Common myeloid progenitor, CD34-positive (primary cell): Measurements from ENCODE around the gene TOP2B.

ENCODE experiments used
- CTCF ChIA-PET: fragments of 350-600 bp; sonication (Branson Sonifier 250); formaldehyde crosslinking; loops from one replicate; lab custom pipeline; 2021; ENCODE audit warnings: antibody characterized with exemption; lab: Charles Lee
- POLR2A ChIA-PET: fragments of 350-600 bp; sonication (Branson Sonifier 250); formaldehyde crosslinking; loops from one replicate; lab custom pipeline; 2021; ENCODE audit warnings: antibody characterized with exemption; lab: Charles Lee
- DNase-seq, 3 donors: peaks; one replicate each; pipeline versions ENCODE4 v3.0.0 to v3.0.0-alpha.2; 2013
- H3K27ac ChIP-seq, 2 experiments: 1 replicate in 1 of 2; 2 replicates in 1 of 2; pipeline ENCODE4 v1.7.0; 2013; ENCODE audit warnings: inconsistent platforms in 2 of 2, low read length in 2 of 2, mild to moderate bottlenecking in 2 of 2, low read depth in 1 of 2, moderate library complexity in 1 of 2; ENCODE audit not compliant: severe bottlenecking in 2 of 2, insufficient read depth in 1 of 2, poor library complexity in 1 of 2
- H3K27me3 ChIP-seq, 5 experiments: replicated peaks in 2 of 5; 1 replicate in 3 of 5; 2 replicates in 2 of 5; pipeline versions ENCODE4 v1.6.1 to v1.7.0; 2013; ENCODE audit warnings: low read length in 4 of 5, mild to moderate bottlenecking in 2 of 5, moderate library complexity in 2 of 5, inconsistent platforms in 1 of 5; ENCODE audit not compliant: insufficient read depth in 5 of 5, control insufficient read depth in 4 of 5
- H3K36me3 ChIP-seq, 4 experiments: 1 replicate in 2 of 4; 2 replicates in 2 of 4; pipeline versions ENCODE4 v1.6.1 to v1.7.0; 2013; ENCODE audit warnings: low read length in 3 of 4, control low read depth in 1 of 4, mild to moderate bottlenecking in 1 of 4; ENCODE audit not compliant: control insufficient read depth in 4 of 4, insufficient read depth in 4 of 4
- H3K4me1 ChIP-seq, 4 experiments: 1 replicate in 3 of 4; 2 replicates in 1 of 4; pipeline versions ENCODE4 v1.6.1 to v1.7.1; 2013; ENCODE audit warnings: low read length in 3 of 4, mild to moderate bottlenecking in 3 of 4, control low read depth in 1 of 4, inconsistent platforms in 1 of 4, moderate library complexity in 1 of 4; ENCODE audit not compliant: control insufficient read depth in 4 of 4, insufficient read depth in 4 of 4; ENCODE audit errors: control extremely low read depth in 1 of 4
- H3K4me3 ChIP-seq, 7 experiments: 1 replicate in 4 of 7; 2 replicates in 3 of 7; pipeline versions ENCODE4 v1.5.1 to v1.7.0; 2013; ENCODE audit warnings: mild to moderate bottlenecking in 7 of 7, low read length in 6 of 7, moderate library complexity in 6 of 7, inconsistent platforms in 2 of 7, low read depth in 2 of 7, control low read depth in 1 of 7; ENCODE audit not compliant: insufficient read depth in 4 of 7, control insufficient read depth in 1 of 7; ENCODE audit errors: extremely low read depth in 1 of 7
- H3K9me3 ChIP-seq, 5 experiments: 1 replicate in 4 of 5; 2 replicates in 1 of 5; pipeline versions ENCODE4 v1.6.1 to v1.7.1; 2013; ENCODE audit warnings: low read length in 4 of 5, mild to moderate bottlenecking in 2 of 5, inconsistent platforms in 1 of 5, low read depth in 1 of 5, moderate library complexity in 1 of 5; ENCODE audit not compliant: control insufficient read depth in 4 of 5, insufficient read depth in 2 of 5; ENCODE audit errors: control extremely low read depth in 1 of 5
- WGBS: methylation state at CpG from one replicate; pipeline ENCODE4 v1.1.5; 2013; ENCODE audit not compliant: insufficient coverage; 5-methylcytosine and 5-hydroxymethylcytosine counted together

Gene TOP2B

DNA sequence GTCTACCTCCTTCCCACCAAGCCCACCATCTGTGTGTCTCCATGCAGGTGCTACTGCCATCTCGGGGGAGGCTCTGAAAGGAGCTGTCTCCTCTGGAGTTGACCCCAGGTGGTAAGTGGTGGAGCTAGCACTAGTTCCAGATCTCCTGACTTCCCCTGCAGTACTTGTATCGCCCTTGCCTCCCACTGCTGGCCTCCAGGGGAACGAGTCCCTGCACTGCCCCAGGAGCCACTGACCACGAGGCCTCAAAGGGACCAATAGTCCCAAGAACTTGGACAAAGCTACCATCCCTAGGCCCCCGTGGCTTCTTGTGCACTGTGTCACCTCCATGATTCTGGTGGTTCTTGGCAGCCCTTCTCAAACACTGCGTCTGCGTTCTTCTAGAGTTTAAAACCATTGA is 98.9 kb downstream of the TOP2B start:
- no peaks in the 10 kb centered on the region for H3K4me1 ChIP-seq
- DNase-seq, result no peak
- POLR2A ChIA-PET, result no interaction called here
- no peaks in the 10 kb centered on the region for H3K36me3 ChIP-seq
- no peak overlapping the region for H3K27ac ChIP-seq
- H3K9me3 ChIP-seq, result no peaks in the 10 kb centered on the region
- H3K4me3 ChIP-seq, result no peak overlapping the region
- CTCF ChIA-PET, result no interaction called here
- 96% methylated on average over 7 of the region's 7 CpGs for WGBS
- H3K27me3 ChIP-seq, result no peaks in the 10 kb centered on the region

DNA sequence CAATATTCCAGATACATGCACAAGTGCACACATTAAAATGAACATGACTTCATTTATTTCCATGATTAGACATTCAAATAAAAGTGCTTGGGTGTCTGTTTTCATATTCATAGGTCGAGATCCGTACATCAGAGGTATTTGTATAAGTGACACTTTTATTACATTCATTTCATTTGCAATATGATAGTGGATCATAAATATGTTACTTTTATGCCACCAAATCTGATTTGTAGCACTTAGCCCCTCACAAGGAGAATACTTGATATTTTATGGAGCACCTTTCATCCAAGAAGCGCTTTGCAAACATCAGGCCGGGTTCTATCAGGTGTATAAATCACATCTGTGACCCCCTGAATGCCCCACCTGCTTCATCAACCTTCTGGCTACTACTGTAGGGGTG is 100.6 kb downstream of the TOP2B start:
- DNase-seq, result no peak
- WGBS, result 100% methylated on average over 2 of the region's 4 CpGs
- CTCF ChIA-PET, result no interaction called here
- no peak overlapping the region for H3K27ac ChIP-seq
- H3K36me3 ChIP-seq, result no peaks in the 10 kb centered on the region
- no peaks in the 10 kb centered on the region for H3K4me1 ChIP-seq
- no peaks in the 10 kb centered on the region for H3K27me3 ChIP-seq
- no peaks in the 10 kb centered on the region for H3K9me3 ChIP-seq
- POLR2A ChIA-PET, result no interaction called here
- H3K4me3 ChIP-seq, result no peak overlapping the region

GRCh38 chr3:25563601-25564000 is 101.1 kb downstream of the TOP2B start:
- no peak overlapping the region for H3K27ac ChIP-seq
- CTCF ChIA-PET, result interaction anchor here (1.0 to 1.1 kb wide), 2 partner anchors 15 to 22 kb away, joined by 3 to 4 read pairs; no protein-coding TSS in a partner anchor
- POLR2A ChIA-PET, result interaction anchor here (0.6 kb wide), 1 partner anchor 706 kb away, joined by 3 read pairs; no protein-coding TSS in a partner anchor
- DNase-seq, result no peak
- no peaks in the 10 kb centered on the region for H3K36me3 ChIP-seq
- no peak overlapping the region for H3K4me3 ChIP-seq
- WGBS, result no CpG with 5 or more reads among the region's 1 CpG
- no peaks in the 10 kb centered on the region for H3K27me3 ChIP-seq
- no peaks in the 10 kb centered on the region for H3K4me1 ChIP-seq
- H3K9me3 ChIP-seq, result no peaks in the 10 kb centered on the region

DNA sequence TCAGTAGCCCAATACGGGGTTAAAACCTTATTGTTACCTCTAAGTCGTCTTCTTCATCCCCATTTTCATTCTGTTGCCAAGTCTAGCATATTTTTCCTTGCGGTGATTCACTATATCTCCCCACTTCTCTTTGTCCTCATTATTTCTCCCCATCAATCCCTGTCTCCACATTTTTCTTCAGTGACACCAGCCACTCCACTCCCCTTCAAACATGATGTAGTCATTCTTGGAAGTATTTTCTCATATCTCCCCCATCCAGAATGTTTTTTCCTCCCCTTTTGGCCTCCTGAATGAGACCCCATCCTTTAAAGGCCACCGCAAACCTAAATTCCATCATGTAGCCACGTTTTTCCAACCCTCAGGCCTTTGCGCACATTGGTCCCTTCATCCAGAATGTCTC is 105.9 kb downstream of the TOP2B start:
- no peaks in the 10 kb centered on the region for H3K9me3 ChIP-seq
- POLR2A ChIA-PET, result no interaction called here
- CTCF ChIA-PET, result no interaction called here
- no peak for DNase-seq
- WGBS, result 94% methylated on average over 5 of the region's 6 CpGs
- no peaks in the 10 kb centered on the region for H3K36me3 ChIP-seq
- no peaks in the 10 kb centered on the region for H3K4me1 ChIP-seq
- no peak overlapping the region for H3K4me3 ChIP-seq
- H3K27me3 ChIP-seq, result no peaks in the 10 kb centered on the region
- H3K27ac ChIP-seq, result no peak overlapping the region

DNA sequence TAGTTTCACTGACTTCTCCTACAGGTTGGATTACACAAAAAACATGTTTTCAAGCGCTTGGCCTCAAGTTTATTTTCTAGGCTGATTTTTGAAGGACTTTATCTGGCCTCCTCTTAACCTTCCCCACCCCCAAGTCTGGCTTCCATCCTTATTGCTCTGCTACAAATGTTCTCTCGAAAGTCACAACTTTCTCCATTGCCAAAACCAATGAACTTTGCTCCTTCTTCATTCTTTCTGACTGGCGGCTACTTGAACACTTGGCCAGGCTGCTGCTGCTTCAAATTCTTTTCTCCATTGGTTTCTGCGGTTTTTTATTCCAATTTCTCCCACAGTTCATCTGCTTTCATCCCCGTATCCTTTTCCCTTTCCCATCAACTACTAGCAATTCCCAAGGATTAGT is 106.6 kb downstream of the TOP2B start:
- CTCF ChIA-PET, result no interaction called here
- H3K27me3 ChIP-seq, result no peaks in the 10 kb centered on the region
- no peaks in the 10 kb centered on the region for H3K4me1 ChIP-seq
- H3K4me3 ChIP-seq, result no peak overlapping the region
- 96% methylated on average over 5 of the region's 5 CpGs for WGBS
- POLR2A ChIA-PET, result no interaction called here
- DNase-seq, result no peak
- no peaks in the 10 kb centered on the region for H3K9me3 ChIP-seq
- H3K27ac ChIP-seq, result no peak overlapping the region
- H3K36me3 ChIP-seq, result no peaks in the 10 kb centered on the region

DNA sequence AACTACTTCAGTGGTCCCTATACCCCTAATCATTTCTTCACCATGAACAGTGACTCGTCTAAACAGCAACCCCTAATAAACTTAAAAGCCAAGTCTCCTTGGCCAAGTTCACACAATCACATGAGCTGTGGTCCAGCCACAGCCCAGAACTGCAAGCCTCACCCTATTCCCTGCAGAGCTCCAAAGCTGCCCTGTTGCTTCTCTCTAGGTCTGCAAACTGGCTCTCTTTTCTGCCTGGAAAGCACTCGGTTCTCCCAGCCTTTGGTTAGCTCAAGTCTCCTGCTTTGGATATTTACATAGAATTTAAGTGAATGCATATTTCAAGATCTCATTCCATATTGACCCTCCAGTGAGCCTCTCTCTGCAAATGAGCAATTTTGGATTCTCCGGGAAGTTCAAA is 107.0 kb downstream of the TOP2B start:
- Histone ChIP-seq H3K4me1 (no peaks in the 10 kb centered on the region), H3K9me3 (no peaks in the 10 kb centered on the region), H3K27me3 (no peaks in the 10 kb centered on the region), H3K27ac (no peak overlapping the region), H3K4me3 (no peak overlapping the region), H3K36me3 (no peaks in the 10 kb centered on the region)
- CTCF ChIA-PET, result no interaction called here
- DNase-seq, result no peak
- POLR2A ChIA-PET, result no interaction called here
- 100% methylated on average over 2 of the region's 3 CpGs for WGBS

DNA sequence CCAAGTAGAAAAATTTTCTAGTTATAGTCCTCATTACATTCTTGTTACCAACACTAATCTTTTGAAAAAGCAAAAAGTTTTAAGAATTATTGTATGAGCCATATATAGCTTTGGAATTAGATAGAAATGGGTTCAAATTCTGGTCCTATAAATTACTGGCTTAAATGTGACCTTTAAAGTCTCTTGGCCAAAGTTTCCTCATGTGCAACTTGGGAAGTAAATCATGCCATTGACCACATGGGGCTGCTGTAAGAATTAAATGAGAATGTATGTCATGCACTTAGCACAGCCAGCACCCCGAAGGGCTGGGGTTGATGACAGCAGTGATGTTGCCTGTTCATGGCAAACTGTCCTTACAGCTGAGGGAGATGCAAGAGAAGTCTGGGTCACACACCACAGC is 108.3 kb downstream of the TOP2B start:
- Histone ChIP-seq H3K4me3 (no peak overlapping the region), H3K27me3 (no peaks in the 10 kb centered on the region), H3K4me1 (peaks cover 0 to 7% (median 0%) of the 10 kb centered on the region in 4 experiments), H3K9me3 (no peaks in the 10 kb centered on the region), H3K36me3 (no peaks in the 10 kb centered on the region), H3K27ac (no peak overlapping the region)
- DNase-seq, result no peak
- ChIA-PET CTCF (no interaction called here), POLR2A (no interaction called here)
- WGBS, result 83% methylated on average over 1 of the region's 1 CpG
